Body of pancreas (tissue), 4 donors: ENCODE measurements around the gene GPLD1.

Experiments
- POLR2A ChIP-seq, 3 donors: fragments of 450-650 bp; IDR thresholded peaks; one replicate each; pipeline ENCODE4 v1.6.1; 2016; ENCODE audit warnings: antibody characterized with exemption in 3 of 3, mild to moderate bottlenecking in 2 of 3
- TF ChIP-seq, protein P1 (sequence below), 7 experiments: fragments of 450-650 bp in 4 of 7; fragments of 200-600 bp in 3 of 7; sonication (generic) in 3 of 7; IDR thresholded peaks; one replicate each; pipeline ENCODE4 v1.5.1; 2016 to 2019; ENCODE audit warnings: antibody characterized with exemption in 7 of 7

DNA sequence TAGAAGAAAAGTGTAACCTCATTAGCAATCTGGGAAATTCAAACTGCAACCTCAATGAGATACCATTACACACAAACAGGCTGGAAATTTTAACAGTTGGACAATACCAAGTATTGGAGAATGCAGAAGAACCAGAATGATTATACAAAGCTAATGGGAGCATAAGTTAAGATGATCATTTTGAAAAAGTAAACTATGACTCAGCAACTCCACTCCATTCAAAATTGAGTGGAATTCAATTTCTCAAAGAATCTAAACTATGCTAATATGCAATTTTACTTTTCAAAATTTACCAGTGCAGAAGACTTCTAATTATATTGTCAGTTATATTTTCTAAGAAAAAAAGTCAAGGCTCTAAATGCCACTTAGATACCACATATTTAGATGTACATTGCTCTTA, 17.2 kb downstream of the GPLD1 start:
- TF ChIP-seq, protein P1, sequence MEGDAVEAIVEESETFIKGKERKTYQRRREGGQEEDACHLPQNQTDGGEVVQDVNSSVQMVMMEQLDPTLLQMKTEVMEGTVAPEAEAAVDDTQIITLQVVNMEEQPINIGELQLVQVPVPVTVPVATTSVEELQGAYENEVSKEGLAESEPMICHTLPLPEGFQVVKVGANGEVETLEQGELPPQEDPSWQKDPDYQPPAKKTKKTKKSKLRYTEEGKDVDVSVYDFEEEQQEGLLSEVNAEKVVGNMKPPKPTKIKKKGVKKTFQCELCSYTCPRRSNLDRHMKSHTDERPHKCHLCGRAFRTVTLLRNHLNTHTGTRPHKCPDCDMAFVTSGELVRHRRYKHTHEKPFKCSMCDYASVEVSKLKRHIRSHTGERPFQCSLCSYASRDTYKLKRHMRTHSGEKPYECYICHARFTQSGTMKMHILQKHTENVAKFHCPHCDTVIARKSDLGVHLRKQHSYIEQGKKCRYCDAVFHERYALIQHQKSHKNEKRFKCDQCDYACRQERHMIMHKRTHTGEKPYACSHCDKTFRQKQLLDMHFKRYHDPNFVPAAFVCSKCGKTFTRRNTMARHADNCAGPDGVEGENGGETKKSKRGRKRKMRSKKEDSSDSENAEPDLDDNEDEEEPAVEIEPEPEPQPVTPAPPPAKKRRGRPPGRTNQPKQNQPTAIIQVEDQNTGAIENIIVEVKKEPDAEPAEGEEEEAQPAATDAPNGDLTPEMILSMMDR (IDR thresholded peaks at IDR 0.05): no peak
- TF ChIP-seq POLR2A (IDR thresholded peaks at IDR 0.05): no peak
